Body of pancreas (tissue), 4 donors: ENCODE measurements around the gene RPL7L1. TPM values are rescaled to one million over a fixed set of nuclear protein-coding genes. Genes with fewer than 3 reads are reported as not detected.

Experiments used
- ATAC-seq: fragments of 150-250 bp; one replicate; pipeline ENCODE4 v1.9.1; 2016
- DNase-seq, 4 donors: peaks; one replicate each; pipeline ENCODE4 v3.0.0-alpha.2; 2019
- H3K27ac ChIP-seq, 4 donors: fragments of 200-600 bp; sonication (generic); 1 replicate in 3 of 4; 2 replicates in 1 of 4; pipeline versions ENCODE4 v1.5.1 to v1.6.1; 2016 to 2019; ENCODE audit warnings: mild to moderate bottlenecking in 1 of 4, mixed read lengths in 1 of 4, moderate library complexity in 1 of 4
- H3K27me3 ChIP-seq, 2 donors: fragments of 200-600 bp; sonication (generic); one replicate each; pipeline ENCODE4 v1.6.0; 2016; ENCODE audit warnings: mild to moderate bottlenecking in 1 of 2
- H3K36me3 ChIP-seq, 2 donors: fragments of 200-600 bp; sonication (generic); replicated peaks in 1 of 2; 2 replicates each; pipeline ENCODE4 v1.5.1; 2016; ENCODE audit warnings: low read depth in 2 of 2; ENCODE audit not compliant: insufficient read depth in 1 of 2
- H3K4me1 ChIP-seq: fragments of 200-600 bp; sonication (generic); one replicate; pipeline ENCODE4 v1.6.0; 2016
- H3K4me3 ChIP-seq, 2 donors: fragments of 200-600 bp; sonication (generic); 1 replicate in 1 of 2; 2 replicates in 1 of 2; pipeline ENCODE4 v1.5.1; 2016 to 2019
- H3K9me3 ChIP-seq, 3 donors: fragments of 200-600 bp; sonication (generic); 1 replicate in 2 of 3; 2 replicates in 1 of 3; pipeline ENCODE4 v1.5.1; 2016
- POLR2A ChIP-seq, 3 donors: fragments of 450-650 bp; IDR thresholded peaks; one replicate each; pipeline ENCODE4 v1.6.1; 2016; ENCODE audit warnings: antibody characterized with exemption in 3 of 3, mild to moderate bottlenecking in 2 of 3
- WGBS, 2 donors: methylation state at CpG; one replicate each; pipeline ENCODE4 v1.1.5; 2017; 5-methylcytosine and 5-hydroxymethylcytosine counted together
- intact Hi-C: fragments of 100-400 bp; cut with DNase I; formaldehyde crosslinking; loops from one replicate; pipeline ENCODE4 v1.15.1; 2023
- total RNA-seq, 2 donors: library from RNA; depleted of rRNA; stranded (reverse); fragments of >200 nt; gene quantifications; one replicate each; pipeline ENCODE4 v1.1.0, GENCODE V29; 2016
- TF ChIP-seq, protein P1 (sequence below), 7 experiments: fragments of 450-650 bp in 4 of 7; fragments of 200-600 bp in 3 of 7; sonication (generic) in 3 of 7; IDR thresholded peaks; one replicate each; pipeline ENCODE4 v1.5.1; 2016 to 2019; ENCODE audit warnings: antibody characterized with exemption in 7 of 7

RPL7L1 gene
- total RNA-seq, 2 donors from 2014 or later, result 42.2 to 56.3 TPM

DNA sequence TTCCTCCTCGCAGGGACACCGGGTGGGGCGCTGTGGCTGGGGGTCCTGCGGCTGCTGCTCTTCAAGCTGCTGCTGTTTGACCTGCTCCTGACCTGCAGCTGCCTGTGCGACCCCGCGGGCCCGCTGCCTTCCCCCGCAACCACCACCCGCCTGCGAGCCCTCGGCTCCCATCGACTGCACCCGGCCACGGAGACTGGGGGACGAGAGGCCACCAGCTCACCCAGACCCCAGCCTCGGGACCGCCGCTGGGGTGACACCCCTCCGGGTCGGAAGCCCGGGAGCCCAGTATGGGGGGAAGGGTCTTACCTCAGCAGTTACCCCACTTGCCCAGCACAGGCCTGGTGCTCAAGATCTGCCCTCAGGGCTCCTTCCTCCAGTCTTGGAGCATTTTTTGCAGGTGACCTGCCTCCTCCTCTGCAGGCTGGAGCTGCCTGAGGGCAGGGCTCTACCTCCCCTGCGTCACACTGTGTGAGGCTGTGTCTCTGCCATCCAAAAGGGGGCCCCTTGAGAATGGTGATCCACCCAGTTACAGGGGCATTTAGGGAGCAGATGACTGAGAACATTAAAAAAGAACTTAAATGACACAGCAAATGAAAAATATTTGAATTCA is 45.9 kb downstream of the RPL7L1 start:
- 64 to 65% methylated on average over 10 to 23 of the region's 23 CpGs for WGBS, 2 donors
- Histone ChIP-seq H3K4me3 (no peak overlapping the region), H3K9me3 (no peaks in the 10 kb centered on the region), H3K4me1 (peaks cover 14% of the 10 kb centered on the region), H3K27me3 (no peaks in the 10 kb centered on the region), H3K36me3 (no peaks in the 10 kb centered on the region), H3K27ac (no peak overlapping the region)
- no peak for TF ChIP-seq POLR2A (IDR thresholded peaks at IDR 0.05)
- TF ChIP-seq, protein P1, sequence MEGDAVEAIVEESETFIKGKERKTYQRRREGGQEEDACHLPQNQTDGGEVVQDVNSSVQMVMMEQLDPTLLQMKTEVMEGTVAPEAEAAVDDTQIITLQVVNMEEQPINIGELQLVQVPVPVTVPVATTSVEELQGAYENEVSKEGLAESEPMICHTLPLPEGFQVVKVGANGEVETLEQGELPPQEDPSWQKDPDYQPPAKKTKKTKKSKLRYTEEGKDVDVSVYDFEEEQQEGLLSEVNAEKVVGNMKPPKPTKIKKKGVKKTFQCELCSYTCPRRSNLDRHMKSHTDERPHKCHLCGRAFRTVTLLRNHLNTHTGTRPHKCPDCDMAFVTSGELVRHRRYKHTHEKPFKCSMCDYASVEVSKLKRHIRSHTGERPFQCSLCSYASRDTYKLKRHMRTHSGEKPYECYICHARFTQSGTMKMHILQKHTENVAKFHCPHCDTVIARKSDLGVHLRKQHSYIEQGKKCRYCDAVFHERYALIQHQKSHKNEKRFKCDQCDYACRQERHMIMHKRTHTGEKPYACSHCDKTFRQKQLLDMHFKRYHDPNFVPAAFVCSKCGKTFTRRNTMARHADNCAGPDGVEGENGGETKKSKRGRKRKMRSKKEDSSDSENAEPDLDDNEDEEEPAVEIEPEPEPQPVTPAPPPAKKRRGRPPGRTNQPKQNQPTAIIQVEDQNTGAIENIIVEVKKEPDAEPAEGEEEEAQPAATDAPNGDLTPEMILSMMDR (IDR thresholded peaks at IDR 0.05), result no peak
- intact Hi-C loops, result no loop called here
- ATAC-seq (no peak), DNase-seq (no peak)

DNA sequence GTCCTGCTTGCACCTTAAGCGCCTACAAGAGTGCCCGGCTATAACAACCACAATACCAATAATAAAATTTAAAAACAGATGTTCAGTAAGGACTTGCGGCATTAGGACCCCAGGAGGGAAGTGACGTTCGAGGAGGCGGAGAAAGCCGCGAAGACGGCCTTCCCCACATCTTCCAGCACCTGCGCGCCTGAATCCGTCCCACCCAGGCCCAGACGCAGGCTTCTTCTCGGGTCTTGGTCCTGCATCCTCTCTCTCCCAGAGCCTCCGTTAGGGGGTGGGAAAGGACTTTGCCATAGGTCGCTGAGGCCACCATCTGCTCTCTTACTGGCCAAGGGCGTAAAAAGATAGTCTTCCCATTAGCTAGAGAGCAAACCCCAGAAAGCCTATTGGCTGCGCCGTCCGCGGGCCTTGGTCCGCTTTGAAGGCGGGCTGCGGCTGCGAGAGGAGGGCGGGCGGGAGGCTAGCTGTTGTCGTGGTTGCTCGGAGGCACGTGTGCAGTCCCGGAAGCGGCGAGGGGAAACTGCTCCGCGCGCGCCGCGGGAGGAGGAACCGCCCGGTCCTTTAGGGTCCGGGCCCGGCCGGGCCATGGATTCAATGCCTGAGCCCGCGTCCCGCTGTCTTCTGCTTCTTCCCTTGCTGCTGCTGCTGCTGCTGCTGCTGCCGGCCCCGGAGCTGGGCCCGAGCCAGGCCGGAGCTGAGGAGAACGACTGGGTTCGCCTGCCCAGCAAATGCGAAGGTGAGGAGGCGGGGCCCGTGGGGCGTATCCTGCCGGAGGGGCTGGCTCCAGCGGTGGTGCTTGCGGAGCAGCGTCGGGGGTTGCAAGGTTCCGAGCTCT is 49.8 kb downstream of the RPL7L1 start, which contains the start of gene CNPY3:
Gene CNPY3 (plus strand): TSS at position 495 of the 835 bp plus-strand sequence. CDS start 91 bp downstream, at position 586.
- H3K4me3 ChIP-seq, result peak within 1 kb of the TSS; percentile 51 to 77
- ATAC-seq (peak; percentile 92), DNase-seq (peak; percentile 94 to 97 (median 95))
- peak within 1 kb of the TSS; percentile 81 to 97 (median 92) for H3K27ac ChIP-seq
- no peaks in the 10 kb centered on the region for H3K9me3 ChIP-seq
- no peaks in the 10 kb centered on the region for H3K27me3 ChIP-seq
- 0% methylated on average over 23 to 60 of the region's 63 CpGs for WGBS, 2 donors
- peaks cover 50% of the 10 kb centered on the region for H3K4me1 ChIP-seq
- intact Hi-C loops, result no loop called here
- TF ChIP-seq, protein P1 (IDR thresholded peaks at IDR 0.05), result peak in 2 of 7 experiments; percentile 20 to 29
- TF ChIP-seq POLR2A (IDR thresholded peaks at IDR 0.05), result peak; percentile 85 to 93 (median 89)
- no peaks in the 10 kb centered on the region for H3K36me3 ChIP-seq

DNA sequence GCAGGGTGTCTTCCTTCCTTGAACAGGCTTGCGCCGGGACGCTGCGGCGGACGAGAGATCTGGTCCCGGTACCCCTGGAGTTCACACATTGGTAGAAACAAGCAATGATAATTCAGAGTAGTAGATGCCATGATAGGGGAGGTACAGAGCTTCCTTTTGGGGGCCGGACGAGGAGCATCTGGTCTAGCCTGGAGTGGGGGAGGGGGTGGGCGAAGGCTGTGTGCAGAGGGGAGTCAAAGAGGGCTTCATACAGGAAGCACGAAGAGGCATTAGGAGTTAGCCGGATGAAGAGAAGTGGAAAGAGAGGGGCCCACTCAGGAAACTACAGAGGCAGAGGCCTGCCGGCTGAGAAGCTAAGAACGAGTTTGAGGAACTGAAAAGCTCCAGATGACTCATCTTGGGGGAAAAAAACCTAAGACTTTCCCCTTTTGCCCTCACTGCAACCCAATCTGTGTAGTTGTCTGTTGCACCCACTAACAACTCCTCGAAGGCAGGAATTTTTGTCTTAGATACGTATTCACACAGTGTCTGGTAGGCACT is 50.5 kb downstream of the RPL7L1 start:
- intact Hi-C loops, result no loop called here
- DNase-seq, result peak in 3 of 4 donors; percentile 23 to 58 (median 33)
- Histone ChIP-seq H3K4me1 (peaks cover 55% of the 10 kb centered on the region), H3K27me3 (no peaks in the 10 kb centered on the region), H3K4me3 (peak overlapping the region; percentile 51 to 77), H3K27ac (peak overlapping the region; percentile 81 to 97 (median 92)), H3K36me3 (peaks cover 0 to 7% of the 10 kb centered on the region in 2 donors), H3K9me3 (no peaks in the 10 kb centered on the region)
- WGBS, 2 donors, result 2 to 3% methylated on average over 15 to 16 of the region's 16 CpGs
- TF ChIP-seq POLR2A (IDR thresholded peaks at IDR 0.05), result no peak
- TF ChIP-seq, protein P1 (IDR thresholded peaks at IDR 0.05), result no peak
- ATAC-seq, result peak; percentile 4

DNA sequence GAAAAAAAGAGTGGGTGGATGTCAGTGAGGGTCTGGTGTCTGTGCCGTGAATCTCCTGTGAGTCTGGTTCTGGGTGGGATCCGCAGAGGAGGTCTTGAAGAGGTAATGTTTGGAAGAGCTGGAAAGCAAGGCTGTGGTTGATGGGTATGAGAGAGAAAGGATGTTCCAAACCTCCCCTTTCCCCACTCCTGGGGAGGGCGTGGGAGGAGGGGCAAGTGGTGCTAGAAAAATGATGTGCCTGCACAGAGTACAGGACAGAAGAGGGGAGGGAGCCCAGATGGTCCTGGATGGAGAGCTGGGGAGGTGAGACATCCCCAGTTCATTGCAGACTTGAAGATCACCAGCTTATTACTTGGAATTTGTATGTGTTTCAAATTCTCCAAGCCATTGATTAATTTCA is 53.0 kb downstream of the RPL7L1 start:
- TF ChIP-seq, protein P1 (IDR thresholded peaks at IDR 0.05), result no peak
- no peak for TF ChIP-seq POLR2A (IDR thresholded peaks at IDR 0.05)
- DNase-seq (no peak), ATAC-seq (no peak)
- 75 to 98% methylated on average over 3 of the region's 3 CpGs for WGBS, 2 donors
- peaks cover 68% of the 10 kb centered on the region for H3K4me1 ChIP-seq
- H3K27me3 ChIP-seq, result no peaks in the 10 kb centered on the region
- H3K27ac ChIP-seq, result peak overlapping the region in 2 of 4 donors; percentile 6 to 35
- H3K36me3 ChIP-seq, result peaks cover 0 to 14% of the 10 kb centered on the region in 2 donors
- H3K4me3 ChIP-seq, result no peak overlapping the region
- intact Hi-C loops, result no loop called here
- H3K9me3 ChIP-seq, result no peaks in the 10 kb centered on the region
